Endothelial cell of umbilical vein (primary cell): ENCODE data around the gene NANP. TPM values are rescaled to one million over a fixed set of nuclear protein-coding genes. Genes with fewer than 3 reads are reported as not detected.

ENCODE experiments used
- BruUV-seq: library from RNA; stranded (reverse); fragments of 400-500 nt; replicated peaks from 2 replicates; lab custom pipeline; 2021; lab: Mats Ljungman, UMichigan
- CTCF ChIA-PET: fragments of 300-600, 350-600 bp; sonication (Branson Sonifier 250); formaldehyde crosslinking; loops from one replicate; lab custom pipeline; 2021; ENCODE audit warnings: antibody characterized with exemption, inconsistent platforms; lab: Charles Lee
- POLR2A ChIA-PET: fragments of 300-600, 350-600 bp; sonication (Branson Sonifier 250); formaldehyde crosslinking; loops from one replicate; lab custom pipeline; 2021; ENCODE audit warnings: antibody characterized with exemption, inconsistent platforms; lab: Charles Lee
- DNase-seq: peaks from one replicate; pipeline ENCODE4 v3.0.0-alpha.2; 2011; ENCODE audit warnings: low read depth, low spot score
- FAIRE-seq: peaks from 2 replicates; lab custom pipeline; 2011; peaks lifted over from hg19 to GRCh38; lab: Jason Lieb, UNC
- H2AFZ ChIP-seq: 2 replicates; pipeline ENCODE4 v1.6.0; 2012; ENCODE audit warnings: low read depth, low read length, control low read depth, inconsistent platforms
- H3K27ac ChIP-seq: 2 replicates; pipeline ENCODE4 v1.5.1; 2011; ENCODE audit warnings: low read depth, mild to moderate bottlenecking, control low read depth, low read length, moderate library complexity; ENCODE audit not compliant: insufficient read depth
- H3K27me3 ChIP-seq, 2 experiments: 2 replicates each; pipeline versions ENCODE4 v1.6.0 to v1.6.1; 2011; ENCODE audit warnings: low read length in 2 of 2, mixed read lengths in 1 of 2; ENCODE audit not compliant: control insufficient read depth in 2 of 2, insufficient read depth in 2 of 2
- H3K36me3 ChIP-seq, 2 experiments: 2 replicates in 1 of 2; 3 replicates in 1 of 2; pipeline ENCODE4 v1.5.1; 2011; ENCODE audit warnings: low read length in 2 of 2, mild to moderate bottlenecking in 1 of 2, moderate library complexity in 1 of 2; ENCODE audit not compliant: control insufficient read depth in 2 of 2, insufficient read depth in 2 of 2; ENCODE audit errors: extremely low read depth in 1 of 2
- H3K4me1 ChIP-seq: 3 replicates; pipeline ENCODE4 v1.5.1; 2011; ENCODE audit warnings: mild to moderate bottlenecking, low read length; ENCODE audit not compliant: control insufficient read depth, insufficient read depth; ENCODE audit errors: extremely low read depth
- H3K4me2 ChIP-seq: 2 replicates; pipeline ENCODE4 v1.6.1; 2011; ENCODE audit warnings: low read length, control low read depth, mixed read lengths; ENCODE audit not compliant: insufficient read depth
- H3K4me3 ChIP-seq, 3 experiments: fragments of 200-600 bp in 1 of 3; sonication (generic), shearing (Covaris generic) in 1 of 3; replicated peaks in 1 of 3; 2 replicates each; pipeline ENCODE4 v1.5.1; 2011 to 2016; ENCODE audit warnings: control low read depth in 3 of 3, low read length in 3 of 3, mild to moderate bottlenecking in 2 of 3, inconsistent platforms in 1 of 3, low read depth in 1 of 3, moderate library complexity in 1 of 3; ENCODE audit not compliant: insufficient read depth in 1 of 3
- H3K79me2 ChIP-seq: 2 replicates; pipeline ENCODE4 v1.6.0; 2012; ENCODE audit warnings: low read length, inconsistent platforms; ENCODE audit not compliant: control insufficient read depth, insufficient read depth
- H3K9ac ChIP-seq: replicated peaks from 2 replicates; pipeline ENCODE3; 2011; ENCODE audit warnings: low read length, control low read depth; ENCODE audit not compliant: insufficient read depth; ENCODE audit errors: extremely low read depth
- H3K9me1 ChIP-seq: replicated peaks from 3 replicates; pipeline ENCODE4 v1.6.0; 2011; ENCODE audit warnings: mild to moderate bottlenecking, low read length; ENCODE audit not compliant: control insufficient read depth, insufficient read depth; ENCODE audit errors: extremely low read depth
- H3K9me3 ChIP-seq: replicated peaks from 2 replicates; pipeline ENCODE4 v1.5.1; 2012; ENCODE audit warnings: low read length, inconsistent platforms; ENCODE audit not compliant: control insufficient read depth, insufficient read depth
- H4K20me1 ChIP-seq: replicated peaks from 2 replicates; pipeline ENCODE3; 2011; ENCODE audit warnings: mild to moderate bottlenecking, low read length; ENCODE audit not compliant: control insufficient read depth, insufficient read depth; ENCODE audit errors: extremely low read depth
- CTCF ChIP-seq, 2 donors: IDR thresholded peaks; 1 replicate in 1 of 2; 2 replicates in 1 of 2; pipeline ENCODE4 v1.5.1; 2011; ENCODE audit warnings: low read length in 2 of 2, mild to moderate bottlenecking in 2 of 2, moderate library complexity in 2 of 2, control low read depth in 1 of 2, inconsistent platforms in 1 of 2, low read depth in 1 of 2; ENCODE audit not compliant: insufficient read depth in 1 of 2; ENCODE audit errors: extremely low read depth in 1 of 2
- EZH2 ChIP-seq: IDR thresholded peaks from 2 replicates; pipeline ENCODE4 v1.6.1; 2012; ENCODE audit warnings: borderline replicate concordance, low read depth, mild to moderate bottlenecking, moderate library complexity, low read length, inconsistent platforms; ENCODE audit not compliant: severe bottlenecking
- FOS ChIP-seq: IDR thresholded peaks from 2 replicates; pipeline ENCODE4 v1.6.1; 2011; ENCODE audit warnings: mild to moderate bottlenecking, low read length, moderate library complexity, borderline replicate concordance; ENCODE audit not compliant: insufficient read depth
- GATA2 ChIP-seq: IDR thresholded peaks from 2 replicates; pipeline ENCODE4 v1.7.0; 2011; ENCODE audit warnings: low read depth, mild to moderate bottlenecking, moderate library complexity, mixed read lengths, low read length; ENCODE audit not compliant: insufficient read length, insufficient read depth
- JUN ChIP-seq: IDR thresholded peaks from 2 replicates; pipeline ENCODE4 v1.6.1; 2011; ENCODE audit warnings: borderline replicate concordance, low read depth; ENCODE audit not compliant: insufficient read length, insufficient read depth
- MAX ChIP-seq: IDR thresholded peaks from 2 replicates; pipeline ENCODE4 v1.6.1; 2011; ENCODE audit not compliant: insufficient read depth, insufficient read length
- MYC ChIP-seq: IDR thresholded peaks from one replicate; pipeline ENCODE4 v1.6.1; 2011; ENCODE audit warnings: mild to moderate bottlenecking, low read depth, low read length
- POLR2A ChIP-seq: IDR thresholded peaks from 2 replicates; pipeline ENCODE4 v1.6.1; 2012; ENCODE audit warnings: low read depth, mild to moderate bottlenecking, control low read depth, low read length
- POLR2AphosphoS5 ChIP-seq: IDR thresholded peaks from 2 replicates; pipeline ENCODE4 v1.6.1; 2012; ENCODE audit warnings: low read depth, mild to moderate bottlenecking, control low read depth, low read length, moderate library complexity; ENCODE audit not compliant: insufficient read depth
- dilution Hi-C: fragments of 300-500 bp; cut with MboI; formaldehyde crosslinking; loops from one replicate; pipeline ENCODE4 v1.15.0; 2019; ENCODE audit warnings: low sequenced_read_pairs; ENCODE audit not compliant: extremely low pct_ligation_motif_present
- intact Hi-C: fragments of 100-400 bp; cut with micrococcal nuclease; formaldehyde crosslinking; loops from one replicate; pipeline ENCODE4 v1.10.0; 2022
- polyA plus RNA-seq, 4 experiments: library from polyadenylated mRNA; depleted of rRNA in 3 of 4; stranded (reverse) in 3 of 4; unstranded in 1 of 4; fragments of >200 nt; gene quantifications; 2 replicates each; pipeline versions ENCODE4 v1.2.1 to v1.2.3, GENCODE V29; 2011 to 2012; ENCODE audit warnings: missing spikeins in 1 of 4
- total RNA-seq: library from RNA; stranded (reverse); gene quantifications from 2 replicates; pipeline ENCODE4 v1.2.3, GENCODE V29; 2021

NANP gene
- total and polyA plus RNA-seq, 2 donors (not counting 3 experiments of a cell fraction or from before 2014, with no cell fraction given) = 4.2 to 7.5 TPM

- Histone ChIP-seq H3K4me3 (no peak overlapping the region), H4K20me1 (no peaks in the 10 kb centered on the region), H3K9me3 (no peaks in the 10 kb centered on the region), H3K79me2 (peaks cover 9% of the 10 kb centered on the region), H3K36me3 (peaks cover 0 to 5% of the 10 kb centered on the region in 2 experiments), H3K9ac (no peak overlapping the region), H3K27me3 (no peaks in the 10 kb centered on the region), H3K4me2 (no peak overlapping the region), H3K9me1 (no peaks in the 10 kb centered on the region), H3K4me1 (no peaks in the 10 kb centered on the region), H3K27ac (no peak overlapping the region), H2AFZ (no peak overlapping the region)
- DNase-seq (no peak), FAIRE-seq (no peak)
- BruUV-seq = no TSS peak
- intact Hi-C loops = no loop called here
- CTCF ChIA-PET = no interaction called here
- TF ChIP-seq MAX (no peak), EZH2 (no peak), MYC (no peak), JUN (no peak), CTCF (IDR thresholded peaks at IDR 0.05; ENCODE audit: extremely low read depth in 1 of 2, insufficient read depth in 1 of 2, low read depth in 1 of 2, low read length in 2 of 2) (no peak), POLR2AphosphoS5 (no peak), FOS (no peak), POLR2A (no peak), GATA2 (no peak)
- dilution Hi-C loops = no loop called here
- POLR2A ChIA-PET = no interaction called here
These were observed 56.5 kb downstream of the NANP start for GRCh38 chr20:25567286-25567685.
